CD4-positive, alpha-beta memory T cell (primary cell): Measurements from ENCODE around the gene PMEPA1. TPM values are rescaled to one million over a fixed set of nuclear protein-coding genes. Genes with fewer than 3 reads are reported as not detected.
A peak's percentile ranks its signal among the peaks of the same experiment; 100 is the strongest.

Source experiments
- CTCF ChIA-PET: fragments of 350-600 bp; sonication (Branson Sonifier 250); formaldehyde crosslinking; loops from one replicate; lab custom pipeline; 2021; ENCODE audit warnings: inconsistent platforms; ENCODE audit not compliant: partially characterized antibody; lab: Charles Lee
- POLR2A ChIA-PET: fragments of 350-600 bp; sonication (Branson Sonifier 250); formaldehyde crosslinking; loops from one replicate; lab custom pipeline; 2021; ENCODE audit not compliant: partially characterized antibody; lab: Charles Lee
- DNase-seq, 5 donors: peaks; one replicate each; pipeline versions ENCODE4 v3.0.0 to v3.0.0-alpha.2; 2020 to 2022; ENCODE audit warnings: mixed read lengths in 1 of 5
- H3K27ac ChIP-seq: one replicate; pipeline ENCODE4 v1.7.0; 2013; ENCODE audit warnings: low read depth, low read length
- H3K27me3 ChIP-seq: 2 replicates; pipeline ENCODE4 v1.7.0; 2013; ENCODE audit warnings: mild to moderate bottlenecking, low read length, moderate library complexity; ENCODE audit not compliant: insufficient read depth
- H3K36me3 ChIP-seq: 2 replicates; pipeline ENCODE4 v1.7.0; 2013; ENCODE audit warnings: mild to moderate bottlenecking, low read length, moderate library complexity; ENCODE audit not compliant: insufficient read depth
- H3K4me1 ChIP-seq: 2 replicates; pipeline ENCODE4 v1.7.0; 2013; ENCODE audit warnings: mild to moderate bottlenecking, low read length, moderate library complexity; ENCODE audit not compliant: insufficient read depth
- H3K4me3 ChIP-seq, 2 donors: one replicate each; pipeline ENCODE4 v1.7.0; 2013; ENCODE audit warnings: low read length in 2 of 2, mild to moderate bottlenecking in 1 of 2
- H3K9me3 ChIP-seq, 2 donors: one replicate each; pipeline ENCODE4 v1.7.0; 2013; ENCODE audit warnings: low read length in 2 of 2, control low read depth in 1 of 2; ENCODE audit not compliant: control insufficient read depth in 1 of 2
- H3K27ac Mint-ChIP-seq, 7 donors: one replicate each; pipeline ENCODE4 v1.8.0; 2020 to 2021; ENCODE audit warnings: mixed read lengths in 7 of 7, mild to moderate bottlenecking in 6 of 7, inconsistent platforms in 3 of 7, moderate library complexity in 3 of 7
- H3K27me3 Mint-ChIP-seq, 2 donors: one replicate each; pipeline ENCODE4 v1.8.0; 2020 to 2021; ENCODE audit warnings: mixed read lengths in 2 of 2
- H3K36me3 Mint-ChIP-seq, 2 donors: one replicate each; pipeline ENCODE4 v1.8.0; 2020 to 2021; ENCODE audit warnings: mixed read lengths in 2 of 2, inconsistent platforms in 1 of 2, mild to moderate bottlenecking in 1 of 2
- H3K4me1 Mint-ChIP-seq, 4 donors: one replicate each; pipeline ENCODE4 v1.8.0; 2020 to 2021; ENCODE audit warnings: mixed read lengths in 4 of 4, mild to moderate bottlenecking in 1 of 4
- H3K4me3 Mint-ChIP-seq, 8 donors: one replicate each; pipeline ENCODE4 v1.8.0; 2020 to 2021; ENCODE audit warnings: mixed read lengths in 8 of 8, mild to moderate bottlenecking in 7 of 8, moderate library complexity in 6 of 8, inconsistent platforms in 3 of 8
- H3K9me3 Mint-ChIP-seq, 8 donors: one replicate each; pipeline ENCODE4 v1.8.0; 2020 to 2021; ENCODE audit warnings: mixed read lengths in 8 of 8, mild to moderate bottlenecking in 5 of 8, inconsistent platforms in 3 of 8, moderate library complexity in 1 of 8
- intact Hi-C: fragments of 100-400 bp; cut with micrococcal nuclease; formaldehyde crosslinking; loops from one replicate; pipeline ENCODE4 v1.15.1; 2023
- polyA plus RNA-seq, 2 donors: library from polyadenylated mRNA; unstranded; fragments of 300-500 nt; fragmentation: Illumina TruSeq; gene quantifications; one replicate each; pipeline ENCODE4 v1.2.3, GENCODE V29; 2021
- total RNA-seq, 2 experiments: library from RNA; stranded (reverse); gene quantifications; one replicate each; pipeline ENCODE4 v1.2.3, GENCODE V29; 2021

PMEPA1 gene
- total and polyA plus RNA-seq, 4 experiments from 2014 or later: 1.2 to 8.9 (median 5.5) TPM

GRCh38 chr20:57666106-57666833 is 43.5 kb downstream of the PMEPA1 start:
- Histone ChIP-seq H3K9me3 (no peaks in the 10 kb centered on the region), H3K27ac (no peak overlapping the region), H3K36me3 (no peaks in the 10 kb centered on the region), H3K4me3 (no peak overlapping the region), H3K4me1 (no peaks in the 10 kb centered on the region), H3K27me3 (no peaks in the 10 kb centered on the region)
- no peaks in the 10 kb centered on the region for H3K4me1 Mint-ChIP-seq
- ChIA-PET POLR2A (interaction anchor here (1.0 kb wide), 1 partner anchor 39 kb away, joined by 3 read pairs; no protein-coding TSS in a partner anchor), CTCF (no interaction called here)
- H3K27me3 Mint-ChIP-seq: no peaks in the 10 kb centered on the region
- intact Hi-C loops: no loop called here
- no peaks in the 10 kb centered on the region for H3K36me3 Mint-ChIP-seq
- no peaks in the 10 kb centered on the region for H3K9me3 Mint-ChIP-seq
- no peak for DNase-seq
- H3K4me3 Mint-ChIP-seq: no peak overlapping the region
- no peak overlapping the region for H3K27ac Mint-ChIP-seq

- Mint-ChIP-seq H3K4me3 (no peak overlapping the region), H3K36me3 (no peaks in the 10 kb centered on the region), H3K4me1 (no peaks in the 10 kb centered on the region), H3K27ac (no peak overlapping the region), H3K27me3 (no peaks in the 10 kb centered on the region), H3K9me3 (no peaks in the 10 kb centered on the region)
- Histone ChIP-seq H3K27me3 (no peaks in the 10 kb centered on the region), H3K36me3 (no peaks in the 10 kb centered on the region), H3K4me3 (no peak overlapping the region), H3K27ac (no peak overlapping the region), H3K9me3 (no peaks in the 10 kb centered on the region), H3K4me1 (no peaks in the 10 kb centered on the region)
- ChIA-PET POLR2A (no interaction called here), CTCF (interaction anchor here (0.6 kb wide), 1 partner anchor 43 kb away, joined by 3 read pairs; no protein-coding TSS in a partner anchor)
- DNase-seq: no peak
- intact Hi-C loops: no loop called here
Measured at GRCh38 chr20:57665589-57665971, 44.2 kb downstream of the PMEPA1 start.

- peak overlapping the region in 1 of 7 donors; percentile 29 for H3K27ac Mint-ChIP-seq
- ChIA-PET POLR2A (no interaction called here), CTCF (interaction anchor here (0.6 kb wide), 1 partner anchor 42 kb away, joined by 3 read pairs; no protein-coding TSS in a partner anchor)
- H3K36me3 Mint-ChIP-seq: no peaks in the 10 kb centered on the region
- Histone ChIP-seq H3K36me3 (no peaks in the 10 kb centered on the region), H3K4me1 (no peaks in the 10 kb centered on the region), H3K27me3 (no peaks in the 10 kb centered on the region), H3K4me3 (no peak overlapping the region), H3K9me3 (no peaks in the 10 kb centered on the region), H3K27ac (no peak overlapping the region)
- DNase-seq: no peak
- peaks cover 0 to 2% (median 0%) of the 10 kb centered on the region in 4 donors for H3K4me1 Mint-ChIP-seq
- intact Hi-C loops: no loop called here
- H3K4me3 Mint-ChIP-seq: no peak overlapping the region
- peaks cover 0 to 2% (median 0%) of the 10 kb centered on the region in 8 donors for H3K9me3 Mint-ChIP-seq
- no peaks in the 10 kb centered on the region for H3K27me3 Mint-ChIP-seq
Measured at GRCh38 chr20:57664924-57665588, 44.8 kb downstream of the PMEPA1 start.

GRCh38 chr20:57664476-57664875 is 45.3 kb downstream of the PMEPA1 start:
- Histone ChIP-seq H3K36me3 (no peaks in the 10 kb centered on the region), H3K4me3 (no peak overlapping the region), H3K4me1 (no peaks in the 10 kb centered on the region), H3K27me3 (no peaks in the 10 kb centered on the region), H3K9me3 (no peaks in the 10 kb centered on the region), H3K27ac (no peak overlapping the region)
- H3K27me3 Mint-ChIP-seq: no peaks in the 10 kb centered on the region
- no peak overlapping the region for H3K27ac Mint-ChIP-seq
- no peaks in the 10 kb centered on the region for H3K36me3 Mint-ChIP-seq
- intact Hi-C loops: no loop called here
- DNase-seq: no peak
- H3K4me1 Mint-ChIP-seq: peaks cover 0 to 2% (median 0%) of the 10 kb centered on the region in 4 donors
- H3K9me3 Mint-ChIP-seq: peaks cover 0 to 2% (median 0%) of the 10 kb centered on the region in 8 donors
- ChIA-PET POLR2A (no interaction called here), CTCF (no interaction called here)
- no peak overlapping the region for H3K4me3 Mint-ChIP-seq

GRCh38 chr20:57663681-57664451 is 45.9 kb downstream of the PMEPA1 start:
- H3K4me1 ChIP-seq: no peaks in the 10 kb centered on the region
- no peaks in the 10 kb centered on the region for H3K36me3 ChIP-seq
- Mint-ChIP-seq H3K27me3 (no peaks in the 10 kb centered on the region), H3K27ac (no peak overlapping the region), H3K9me3 (peaks cover 0 to 2% (median 0%) of the 10 kb centered on the region in 8 donors), H3K4me3 (no peak overlapping the region), H3K4me1 (peaks cover 0 to 4% (median 1%) of the 10 kb centered on the region in 4 donors), H3K36me3 (no peaks in the 10 kb centered on the region)
- DNase-seq: no peak
- no peaks in the 10 kb centered on the region for H3K9me3 ChIP-seq
- no peaks in the 10 kb centered on the region for H3K27me3 ChIP-seq
- ChIA-PET CTCF (no interaction called here), POLR2A (no interaction called here)
- no peak overlapping the region for H3K4me3 ChIP-seq
- intact Hi-C loops: no loop called here
- no peak overlapping the region for H3K27ac ChIP-seq

DNA sequence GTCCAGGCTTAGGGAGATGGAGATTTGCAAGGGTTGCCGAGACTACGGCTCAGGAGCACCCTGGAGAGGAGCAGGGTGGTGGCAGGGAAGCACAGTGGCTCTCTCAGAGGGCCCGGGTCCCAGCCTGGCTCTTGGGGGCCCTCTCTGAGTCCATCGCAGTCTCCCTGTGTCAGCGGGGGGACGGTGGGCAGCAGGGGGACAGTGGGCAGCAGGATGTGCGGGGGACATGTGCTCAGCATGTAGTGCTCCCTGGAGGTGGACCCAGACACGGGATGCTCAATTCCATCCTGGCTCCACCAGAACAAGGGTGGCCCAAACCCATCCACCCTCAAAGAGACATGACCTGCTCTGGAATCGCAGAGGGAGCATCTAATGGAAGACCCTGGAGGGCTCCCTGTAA is 46.6 kb downstream of the PMEPA1 start:
- H3K4me1 ChIP-seq: peaks cover 4% of the 10 kb centered on the region
- POLR2A ChIA-PET: no interaction called here
- DNase-seq: no peak
- intact Hi-C loops: no loop called here
- Mint-ChIP-seq H3K27ac (no peak overlapping the region), H3K27me3 (no peaks in the 10 kb centered on the region), H3K4me1 (peaks cover 3 to 9% (median 5%) of the 10 kb centered on the region in 4 donors), H3K36me3 (no peaks in the 10 kb centered on the region), H3K4me3 (no peak overlapping the region), H3K9me3 (peaks cover 0 to 2% (median 0%) of the 10 kb centered on the region in 8 donors)
- H3K27me3 ChIP-seq: no peaks in the 10 kb centered on the region
- H3K36me3 ChIP-seq: no peaks in the 10 kb centered on the region
- no peak overlapping the region for H3K4me3 ChIP-seq
- no peak overlapping the region for H3K27ac ChIP-seq
- CTCF ChIA-PET: no interaction called here
- no peaks in the 10 kb centered on the region for H3K9me3 ChIP-seq
